Spleen (tissue), 11 donors: ENCODE data around the gene LRRC45. TPM values are rescaled to one million over a fixed set of nuclear protein-coding genes. Genes with fewer than 3 reads are reported as not detected.
"Not testable (repeated sequence)": the region's sequence is repeated elsewhere in the genome, so short reads cannot be mapped to it uniquely, and the experiment has no call there.

Experiments used
- DNase-seq: peaks from one replicate; pipeline ENCODE4 v3.0.0-alpha.2; 2020
- H3K27ac ChIP-seq, 8 donors: fragments of 200-600 bp; sonication (generic) in 7 of 8; 1 replicate in 4 of 8; 2 replicates in 4 of 8; pipeline versions ENCODE4 v1.5.0 to v1.8.0; 2016 to 2021; ENCODE audit warnings: inconsistent platforms in 4 of 8, mild to moderate bottlenecking in 4 of 8, moderate library complexity in 1 of 8
- H3K27me3 ChIP-seq, 7 donors: fragments of 200-600 bp; sonication (generic) in 6 of 7; replicated peaks in 1 of 7; 1 replicate in 4 of 7; 2 replicates in 3 of 7; pipeline versions ENCODE4 v1.5.0 to v1.8.0; 2016 to 2021; ENCODE audit warnings: inconsistent platforms in 3 of 7, mild to moderate bottlenecking in 1 of 7
- H3K36me3 ChIP-seq, 6 donors: fragments of 200-600 bp; sonication (generic) in 5 of 6; 1 replicate in 4 of 6; 2 replicates in 2 of 6; pipeline versions ENCODE4 v1.5.0 to v1.8.0; 2016 to 2021; ENCODE audit warnings: inconsistent platforms in 2 of 6
- H3K4me1 ChIP-seq, 6 donors: fragments of 200-600 bp; sonication (generic) in 5 of 6; 1 replicate in 3 of 6; 2 replicates in 3 of 6; pipeline versions ENCODE4 v1.5.0 to v1.8.0; 2016 to 2021; ENCODE audit warnings: inconsistent platforms in 3 of 6
- H3K4me3 ChIP-seq, 8 donors: fragments of 200-600 bp; sonication (generic) in 7 of 8; 1 replicate in 4 of 8; 2 replicates in 4 of 8; pipeline versions ENCODE4 v1.5.0 to v1.8.0; 2016 to 2021; ENCODE audit warnings: inconsistent platforms in 4 of 8, mild to moderate bottlenecking in 4 of 8, moderate library complexity in 2 of 8
- H3K9me3 ChIP-seq, 8 donors: fragments of 200-600 bp; sonication (generic) in 7 of 8; 1 replicate in 4 of 8; 2 replicates in 4 of 8; pipeline versions ENCODE4 v1.5.0 to v1.8.0; 2016 to 2021; ENCODE audit warnings: inconsistent platforms in 4 of 8
- CTCF ChIP-seq, 11 experiments: fragments of 200-600 bp in 7 of 11; fragments of 450-650 bp in 4 of 11; sonication (generic) in 4 of 11; IDR thresholded peaks in 8 of 11; conservative IDR thresholded peaks in 3 of 11; 1 replicate in 7 of 11; 2 replicates in 4 of 11; pipeline versions ENCODE4 v1.4.0 to v1.8.0; 2016 to 2021; ENCODE audit warnings: antibody characterized with exemption in 11 of 11, inconsistent platforms in 4 of 11, mild to moderate bottlenecking in 1 of 11
- POLR2A ChIP-seq, 3 donors: fragments of 450-650 bp; IDR thresholded peaks; one replicate each; pipeline ENCODE4 v1.5.1; 2017; ENCODE audit warnings: antibody characterized with exemption in 3 of 3, mild to moderate bottlenecking in 1 of 3
- POLR2AphosphoS5 ChIP-seq, 3 donors: sonication (generic); formaldehyde crosslinking; IDR thresholded peaks; one replicate each; pipeline ENCODE4 v1.5.1; 2017; ENCODE audit warnings: antibody characterized with exemption in 3 of 3
- WGBS, 5 donors: extraction: QIAGEN DNeasy Blood & Tissue Kit in 3 of 5; methylation state at CpG; one replicate each; pipeline versions ENCODE4 v1.1.5 to v1.1.7; 2013 to 2018; 5-methylcytosine and 5-hydroxymethylcytosine counted together
- intact Hi-C: fragments of 100-400 bp; cut with DNase I; formaldehyde crosslinking; loops from one replicate; pipeline ENCODE4 v1.15.0; 2023; ENCODE audit warnings: low total_unique reads
- polyA plus RNA-seq, 3 donors: library from polyadenylated mRNA; stranded (reverse); fragments of 200-250 nt; gene quantifications; one replicate each; pipeline ENCODE4 v1.2.1, GENCODE V29; 2013
- total RNA-seq, 7 donors: library from RNA; depleted of rRNA in 3 of 7; stranded (reverse); fragments of >200 nt in 3 of 7; fragmentation: NEBNext Ultra II Directional in 4 of 7; extraction: Animal tissue kit (Norgen Biotek cat#: 25700) in 4 of 7; gene quantifications; one replicate each; pipeline versions ENCODE4 v1.1.0 to v1.2.1, GENCODE V29; 2016 to 2021
- donor health status: healthy with polysubstance abuse.
- donor health status: DM: no; HTN: no; CAD: no; lungs with moderate emphysema.
- donor health status: DM: no; HTN: no; CAD: no.
- donor health status: Bipolar disorder and iron deficiency.
- donor health status: healthy.
- donor health status: DM: no; HTN: no; CAD: no.
- donor health status: DM: yes; HTN: yes; CAD: no.

Gene LRRC45
- total and polyA plus RNA-seq, 10 donors, result 7.5 to 23.4 (median 11.7) TPM

GRCh38 chr17:81980707-81981343, 42.3 kb upstream of the LRRC45 start:
- TF ChIP-seq CTCF (IDR thresholded peaks at IDR 0.05 in 8 of 11, conservative IDR thresholded peaks at IDR 0.05 in 3 of 11) (no peak), POLR2A (IDR thresholded peaks at IDR 0.05) (no peak), POLR2AphosphoS5 (IDR thresholded peaks at IDR 0.05) (no peak)
- intact Hi-C loops, result no loop called here
- H3K27ac ChIP-seq, result no peak overlapping the region

GRCh38 chr17:81981511-81981910, 41.6 kb upstream of the LRRC45 start:
- H3K27ac ChIP-seq, result not testable (repeated sequence)

More at GRCh38 chr17:81980707-81981343, 42.3 kb upstream of the LRRC45 start:
- 48 to 69% (median 58%) methylated on average over 9 of the region's 9 CpGs for WGBS, 5 donors
- Histone ChIP-seq H3K9me3 (no peaks in the 10 kb centered on the region), H3K4me1 (peaks cover 7 to 66% (median 30%) of the 10 kb centered on the region in 6 donors), H3K27me3 (no peaks in the 10 kb centered on the region), H3K4me3 (no peak overlapping the region), H3K36me3 (peaks cover 0 to 69% (median 17%) of the 10 kb centered on the region in 6 donors)
- no peak for DNase-seq

GRCh38 chr17:81983011-81983638, 40.0 kb upstream of the LRRC45 start:
- Histone ChIP-seq H3K4me1 (peaks cover 7 to 48% (median 20%) of the 10 kb centered on the region in 6 donors), H3K27ac (no peak overlapping the region), H3K4me3 (no peak overlapping the region), H3K36me3 (peaks cover 0 to 92% (median 29%) of the 10 kb centered on the region in 6 donors), H3K27me3 (no peaks in the 10 kb centered on the region), H3K9me3 (no peaks in the 10 kb centered on the region)
- WGBS, 5 donors, result 92 to 97% (median 96%) methylated on average over 32 to 35 of the region's 35 CpGs
- TF ChIP-seq CTCF (IDR thresholded peaks at IDR 0.05 in 8 of 11, conservative IDR thresholded peaks at IDR 0.05 in 3 of 11), result no peak
- TF ChIP-seq POLR2A (IDR thresholded peaks at IDR 0.05), result no peak
- no peak for TF ChIP-seq POLR2AphosphoS5 (IDR thresholded peaks at IDR 0.05)
- intact Hi-C loops, result no loop called here
- no peak for DNase-seq

More at GRCh38 chr17:81981511-81981910, 41.6 kb upstream of the LRRC45 start:
- H3K9me3 ChIP-seq, H3K4me3 ChIP-seq, intact Hi-C loops, DNase-seq, H3K27me3 ChIP-seq: not testable (repeated sequence)
- 94 to 97% (median 94%) methylated on average over 11 to 12 of the region's 12 CpGs for WGBS, 5 donors
- Histone ChIP-seq H3K36me3 (peaks cover 0 to 76% (median 21%) of the 10 kb centered on the region in 6 donors), H3K4me1 (peaks cover 7 to 59% (median 27%) of the 10 kb centered on the region in 6 donors)

- Histone ChIP-seq H3K27ac (no peak overlapping the region), H3K9me3 (no peaks in the 10 kb centered on the region), H3K27me3 (no peaks in the 10 kb centered on the region), H3K36me3 (peaks cover 0 to 98% (median 29%) of the 10 kb centered on the region in 6 donors), H3K4me1 (peaks cover under 1 to 41% (median 13%) of the 10 kb centered on the region in 6 donors), H3K4me3 (no peak overlapping the region)
- no peak for TF ChIP-seq POLR2AphosphoS5 (IDR thresholded peaks at IDR 0.05)
- no peak for TF ChIP-seq CTCF (IDR thresholded peaks at IDR 0.05 in 8 of 11, conservative IDR thresholded peaks at IDR 0.05 in 3 of 11)
- no peak for TF ChIP-seq POLR2A (IDR thresholded peaks at IDR 0.05)
- DNase-seq, result no peak
- WGBS, 5 donors, result 83 to 90% (median 87%) methylated on average over 26 of the region's 26 CpGs
- intact Hi-C loops, result no loop called here
Observed at GRCh38 chr17:81983639-81984373, 39.3 kb upstream of the LRRC45 start.
